Activated CD4-positive, alpha-beta T cell treated with anti-CD3 and anti-CD28 coated beads, Interleukin-2, amount 10 ng/mL, durations not matched to agents 7 days and 5 days (primary cell): ENCODE results near the gene NOC2L. TPM values are rescaled to one million over a fixed set of nuclear protein-coding genes. Genes with fewer than 3 reads are reported as not detected.

Experiments
- CTCF ChIA-PET: fragments of 350-600 bp; sonication (Branson Sonifier 250); formaldehyde crosslinking; loops from one replicate; lab custom pipeline; 2021; ENCODE audit warnings: antibody characterized with exemption; lab: Charles Lee
- POLR2A ChIA-PET: fragments of 350-600 bp; sonication (Branson Sonifier 250); formaldehyde crosslinking; loops from one replicate; lab custom pipeline; 2021; ENCODE audit warnings: antibody characterized with exemption; lab: Charles Lee
- DNase-seq: peaks from one replicate; pipeline ENCODE4 v3.0.0-alpha.2; 2020
- H3K27ac Mint-ChIP-seq: one replicate; pipeline ENCODE4 v1.8.0; 2021; ENCODE audit warnings: mild to moderate bottlenecking, moderate library complexity, mixed read lengths
- H3K27me3 Mint-ChIP-seq: one replicate; pipeline ENCODE4 v1.8.0; 2021; ENCODE audit warnings: mixed read lengths
- H3K36me3 Mint-ChIP-seq: one replicate; pipeline ENCODE4 v1.8.0; 2021; ENCODE audit warnings: low read depth, mixed read lengths
- H3K4me1 Mint-ChIP-seq: one replicate; pipeline ENCODE4 v1.8.0; 2021; ENCODE audit warnings: mixed read lengths
- H3K4me3 Mint-ChIP-seq: one replicate; pipeline ENCODE4 v1.8.0; 2021; ENCODE audit warnings: mild to moderate bottlenecking, moderate library complexity, mixed read lengths
- H3K9me3 Mint-ChIP-seq: one replicate; pipeline ENCODE4 v1.8.0; 2021; ENCODE audit warnings: mixed read lengths
- total RNA-seq, 2 experiments: library from RNA; stranded (reverse); gene quantifications; one replicate each; pipeline ENCODE4 v1.2.3, GENCODE V29; 2021

The NOC2L gene
- total RNA-seq, 2 experiments from 2014 or later: 60.5 to 71.8 TPM

- no peak overlapping the region for H3K4me3 Mint-ChIP-seq
- no peak for DNase-seq
- H3K27me3 Mint-ChIP-seq: peaks cover 25% of the 10 kb centered on the region
- no peak overlapping the region for H3K27ac Mint-ChIP-seq
- H3K36me3 Mint-ChIP-seq: no peaks in the 10 kb centered on the region
- H3K9me3 Mint-ChIP-seq: no peaks in the 10 kb centered on the region
- ChIA-PET POLR2A (no interaction called here), CTCF (interaction anchor here (0.7 to 2.0 kb wide), 4 partner anchors 10 to 53 kb away, joined by 3 to 8 read pairs (median 4); no protein-coding TSS in a partner anchor)
- peaks cover 7% of the 10 kb centered on the region for H3K4me1 Mint-ChIP-seq
These were observed 43.5 kb downstream of the NOC2L start for GRCh38 chr1:915295-916172.

- Mint-ChIP-seq H3K4me1 (peaks cover 7% of the 10 kb centered on the region), H3K27me3 (peaks cover 23% of the 10 kb centered on the region), H3K9me3 (no peaks in the 10 kb centered on the region), H3K4me3 (no peak overlapping the region), H3K36me3 (no peaks in the 10 kb centered on the region), H3K27ac (no peak overlapping the region)
- POLR2A ChIA-PET: no interaction called here
- CTCF ChIA-PET: interaction anchor here (0.7 to 2.0 kb wide), 4 partner anchors 10 to 54 kb away, joined by 3 to 8 read pairs (median 4); no protein-coding TSS in a partner anchor
- DNase-seq: no peak
These were observed 44.2 kb downstream of the NOC2L start for GRCh38 chr1:914891-915280.

GRCh38 chr1:914131-914890, 44.7 kb downstream of the NOC2L start:
- no peak for DNase-seq
- Mint-ChIP-seq H3K4me1 (peaks cover 7% of the 10 kb centered on the region), H3K36me3 (no peaks in the 10 kb centered on the region), H3K4me3 (no peak overlapping the region), H3K27me3 (peaks cover 23% of the 10 kb centered on the region), H3K27ac (no peak overlapping the region), H3K9me3 (no peaks in the 10 kb centered on the region)
- CTCF ChIA-PET: interaction anchor here (1.3 to 2.0 kb wide), 4 partner anchors 9 to 45 kb away, joined by 3 to 8 read pairs (median 4); no protein-coding TSS in a partner anchor
- POLR2A ChIA-PET: no interaction called here

GRCh38 chr1:913491-914130, 45.4 kb downstream of the NOC2L start:
- DNase-seq: no peak
- no peaks in the 10 kb centered on the region for H3K9me3 Mint-ChIP-seq
- peaks cover 7% of the 10 kb centered on the region for H3K4me1 Mint-ChIP-seq
- CTCF ChIA-PET: interaction anchor here (1.3 to 2.0 kb wide), 3 partner anchors 8 to 44 kb away, joined by 3 to 8 read pairs (median 4); no protein-coding TSS in a partner anchor
- H3K27ac Mint-ChIP-seq: no peak overlapping the region
- no peak overlapping the region for H3K4me3 Mint-ChIP-seq
- no peaks in the 10 kb centered on the region for H3K36me3 Mint-ChIP-seq
- peaks cover 22% of the 10 kb centered on the region for H3K27me3 Mint-ChIP-seq
- POLR2A ChIA-PET: no interaction called here

- no peak overlapping the region for H3K4me3 Mint-ChIP-seq
- no peaks in the 10 kb centered on the region for H3K36me3 Mint-ChIP-seq
- ChIA-PET POLR2A (no interaction called here), CTCF (interaction anchor here (1.4 to 2.1 kb wide), 2 partner anchors 7 to 43 kb away, joined by 3 to 7 read pairs; no protein-coding TSS in a partner anchor)
- peaks cover 26% of the 10 kb centered on the region for H3K27me3 Mint-ChIP-seq
- H3K27ac Mint-ChIP-seq: no peak overlapping the region
- no peak for DNase-seq
- peaks cover 7% of the 10 kb centered on the region for H3K4me1 Mint-ChIP-seq
- no peaks in the 10 kb centered on the region for H3K9me3 Mint-ChIP-seq
These were observed 46.2 kb downstream of the NOC2L start for GRCh38 chr1:912740-913301.

- no peak for DNase-seq
- no peak overlapping the region for H3K4me3 Mint-ChIP-seq
These were observed 46.9 kb downstream of the NOC2L start for GRCh38 chr1:911875-912739.

GRCh38 chr1:910881-911721, 48.0 kb downstream of the NOC2L start:
- CTCF ChIA-PET: interaction anchor here (1.1 to 2.1 kb wide), 4 partner anchors 9 to 75 kb away, joined by 3 to 7 read pairs (median 4); no protein-coding TSS in a partner anchor
- Mint-ChIP-seq H3K4me1 (peaks cover 7% of the 10 kb centered on the region), H3K9me3 (no peaks in the 10 kb centered on the region), H3K27me3 (peaks cover 40% of the 10 kb centered on the region), H3K27ac (no peak overlapping the region), H3K4me3 (no peak overlapping the region), H3K36me3 (no peaks in the 10 kb centered on the region)
- DNase-seq: no peak
- POLR2A ChIA-PET: no interaction called here

More at GRCh38 chr1:911875-912739, 46.9 kb downstream of the NOC2L start:
- Mint-ChIP-seq H3K27ac (no peak overlapping the region), H3K4me1 (peaks cover 7% of the 10 kb centered on the region), H3K9me3 (no peaks in the 10 kb centered on the region), H3K36me3 (no peaks in the 10 kb centered on the region), H3K27me3 (peaks cover 31% of the 10 kb centered on the region)
- POLR2A ChIA-PET: no interaction called here
- CTCF ChIA-PET: interaction anchor here (1.1 to 2.1 kb wide), 3 partner anchors 8 to 29 kb away, joined by 3 to 7 read pairs (median 5); no protein-coding TSS in a partner anchor

- H3K36me3 Mint-ChIP-seq: no peaks in the 10 kb centered on the region
- no peak overlapping the region for H3K27ac Mint-ChIP-seq
- DNase-seq: no peak
- H3K4me3 Mint-ChIP-seq: no peak overlapping the region
- no peaks in the 10 kb centered on the region for H3K9me3 Mint-ChIP-seq
- peaks cover 8% of the 10 kb centered on the region for H3K4me1 Mint-ChIP-seq
- H3K27me3 Mint-ChIP-seq: peaks cover 46% of the 10 kb centered on the region
- ChIA-PET CTCF (interaction anchor here (1.2 to 2.1 kb wide), 2 partner anchors 10 to 75 kb away, joined by 3 to 7 read pairs; no protein-coding TSS in a partner anchor), POLR2A (no interaction called here)
These were observed 48.7 kb downstream of the NOC2L start for GRCh38 chr1:910311-910880.

GRCh38 chr1:909861-910310, 49.2 kb downstream of the NOC2L start:
- Mint-ChIP-seq H3K36me3 (no peaks in the 10 kb centered on the region), H3K4me3 (no peak overlapping the region), H3K4me1 (peaks cover 12% of the 10 kb centered on the region), H3K27me3 (peaks cover 50% of the 10 kb centered on the region), H3K9me3 (no peaks in the 10 kb centered on the region), H3K27ac (no peak overlapping the region)
- no peak for DNase-seq
- POLR2A ChIA-PET: no interaction called here
- CTCF ChIA-PET: interaction anchor here (1.2 kb wide), 1 partner anchor 76 kb away, joined by 3 read pairs; no protein-coding TSS in a partner anchor

- Mint-ChIP-seq H3K4me3 (no peak overlapping the region), H3K27me3 (peaks cover 52% of the 10 kb centered on the region), H3K4me1 (peaks cover 15% of the 10 kb centered on the region), H3K36me3 (no peaks in the 10 kb centered on the region), H3K27ac (no peak overlapping the region), H3K9me3 (no peaks in the 10 kb centered on the region)
- POLR2A ChIA-PET: no interaction called here
- no peak for DNase-seq
- CTCF ChIA-PET: no interaction called here
These were observed 50.4 kb downstream of the NOC2L start for GRCh38 chr1:908661-909060.
